Left cardiac atrium (tissue), 4 donors: ENCODE results near the gene PACRGL. TPM values are rescaled to one million over a fixed set of nuclear protein-coding genes. Genes with fewer than 3 reads are reported as not detected.
A peak's percentile ranks its signal among the peaks of the same experiment; 100 is the strongest.

Experiments
- ATAC-seq, 2 donors: fragments of 200-7000 bp; cut with Tn5 transposase; one replicate each; pipeline ENCODE4 v1.9.1; 2020; ENCODE audit warnings: mild to moderate bottlenecking in 2 of 2, moderate library complexity in 2 of 2
- DNase-seq: peaks from one replicate; pipeline ENCODE4 v3.0.0-alpha.2; 2020
- intact Hi-C, 2 donors: fragments of 100-400 bp; cut with DNase I; formaldehyde crosslinking; loops; one replicate each; pipeline versions ENCODE4 v1.14.1 to v1.15.1; 2022 to 2023
- long read RNA-seq: library from polyadenylated mRNA; unstranded; transcript quantifications from one replicate; pipeline ENCODE4 v2.0.0, GENCODE V29; 2021
- total RNA-seq, 2 donors: library from RNA; stranded (reverse); fragmentation: NEBNext Ultra II Directional; extraction: Animal tissue kit (Norgen Biotek cat#: 25700); gene quantifications; one replicate each; pipeline ENCODE4 v1.2.1, GENCODE V29; 2021
- donor health status: DM: no; HTN: yes; CAD: no.
- donor health status: DM: no; HTN: yes; CAD: no; lungs with severe emphysema.
- donor health status: DM: yes; HTN: yes; CAD: no.
- donor health status: Dilated cardiomyopathy.

Gene PACRGL
- 10 to 100 TPM; 10.0 to 11.4 TPM for total RNA-seq
- long read RNA-seq, partial matches to known transcripts = 0 of 1 reads
- long read RNA-seq, other reads (novel, unspliced or antisense) = 1 of 1 reads

DNA sequence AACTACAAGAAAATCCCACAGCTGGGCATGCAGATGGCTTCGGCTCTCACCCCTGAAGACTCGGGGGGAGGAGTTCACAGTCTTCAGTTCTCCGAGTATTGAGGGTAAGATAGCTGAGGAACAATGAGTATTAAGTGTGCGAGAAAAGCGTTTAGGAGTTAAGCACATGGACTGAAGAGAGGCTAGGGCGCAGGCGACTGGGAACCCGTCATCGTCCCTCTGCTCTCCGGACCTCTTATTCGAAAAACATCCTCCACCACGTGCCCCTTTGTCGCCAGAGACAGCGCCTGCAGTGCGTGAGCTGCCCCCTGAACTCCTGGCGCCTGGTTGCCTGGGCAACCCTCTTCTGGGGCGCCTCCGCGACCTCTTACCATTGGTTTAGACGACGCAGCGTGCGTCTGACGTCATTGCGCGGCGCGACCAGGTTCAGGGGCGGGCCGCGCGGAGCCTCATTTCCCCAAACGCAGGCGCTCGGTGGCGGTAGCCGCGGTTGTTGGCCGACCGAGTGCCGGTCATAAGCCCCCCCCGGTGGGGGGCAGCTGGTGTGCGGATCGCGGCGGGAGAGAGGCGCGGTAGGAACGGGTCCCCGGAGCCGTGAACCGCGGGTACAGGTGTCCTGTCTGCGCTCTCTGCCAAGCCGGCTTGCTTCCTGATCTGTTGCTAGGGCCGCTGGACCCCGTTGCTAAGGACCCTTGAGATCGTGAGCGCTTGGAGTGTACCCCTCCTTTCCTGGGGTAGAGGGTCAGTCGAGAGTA is at the start of gene PACRGL:
Gene PACRGL (plus strand): TSS at position 452 of the 755 bp plus-strand sequence. CDS start 4,024 bp downstream, outside the sequence.
- intact Hi-C loops = no loop called here
- peak; percentile 98 for DNase-seq
- peak; percentile 100 for ATAC-seq

DNA sequence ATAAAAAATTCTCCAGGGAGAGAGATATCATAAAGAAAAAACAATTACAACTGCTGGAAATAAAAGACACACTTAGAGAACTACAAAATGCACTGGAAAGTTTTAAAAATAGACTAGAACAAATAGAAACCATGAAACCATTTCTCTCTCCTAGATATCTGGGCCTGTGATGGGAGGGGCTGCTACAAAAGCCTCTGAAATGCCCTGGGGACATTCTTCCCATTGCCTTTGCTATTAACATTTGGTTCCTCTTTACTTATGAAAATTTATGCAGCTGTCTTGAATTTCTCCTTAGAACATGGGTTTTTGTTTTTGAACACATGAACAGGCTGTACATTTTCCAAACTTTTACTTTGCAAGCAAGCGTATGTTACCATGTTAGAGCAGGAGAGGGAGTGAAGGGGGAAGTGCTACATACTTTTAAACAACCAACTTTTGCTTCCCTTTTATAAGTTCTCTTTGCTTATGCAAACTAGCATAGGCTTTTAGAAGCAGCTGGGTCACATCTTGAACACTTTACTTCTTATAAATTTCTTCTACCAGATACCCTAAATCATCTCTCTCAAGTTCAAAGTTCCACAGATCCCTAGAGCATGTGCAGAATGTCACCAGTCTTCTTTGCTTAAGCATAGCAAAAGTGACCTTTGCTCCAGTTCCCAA is 47.9 kb upstream of the PACRGL start:
- DNase-seq = no peak
- no peak for ATAC-seq
- intact Hi-C loops = no loop called here

DNA sequence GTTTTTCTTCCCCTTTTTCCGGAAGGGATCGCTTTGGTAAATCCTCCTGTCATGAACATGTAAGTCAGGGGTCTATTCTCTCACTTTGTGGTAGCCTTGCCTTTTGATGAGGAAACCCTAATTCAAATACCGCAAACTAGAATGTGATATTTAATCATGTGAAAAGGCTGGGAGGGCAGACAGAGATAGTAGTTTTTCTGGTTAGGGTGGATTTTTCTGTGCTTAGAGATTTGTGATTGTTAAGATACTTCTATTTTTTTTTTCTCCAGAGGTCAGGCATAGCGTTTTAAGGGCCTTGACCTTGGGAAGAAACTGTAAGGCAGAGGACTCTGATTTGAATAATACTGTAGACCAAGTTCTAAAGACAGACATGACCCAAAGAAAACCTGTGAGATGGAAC is 41.8 kb upstream of the PACRGL start:
- no peak for ATAC-seq
- intact Hi-C loops = no loop called here

DNA sequence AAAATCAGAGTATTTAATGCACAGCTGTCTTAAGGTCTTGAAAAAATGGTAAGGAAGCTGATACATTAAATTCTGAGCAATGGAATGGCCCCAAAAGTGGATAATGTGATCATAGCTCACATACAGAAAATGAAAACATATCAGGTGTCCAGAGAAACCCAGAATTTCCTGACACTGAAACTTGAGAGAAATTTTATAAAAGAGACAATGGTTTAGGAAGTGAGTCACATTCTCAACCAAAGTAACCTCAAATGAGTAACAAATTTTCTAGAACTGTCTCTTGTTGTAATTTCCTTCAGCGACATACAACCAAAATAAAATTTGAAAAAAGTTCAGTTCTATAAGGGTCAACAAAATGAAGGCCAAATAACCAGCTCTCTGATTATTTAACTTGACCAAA is 37.4 kb upstream of the PACRGL start:
- no peak for ATAC-seq
- intact Hi-C loops = no loop called here
- no peak for DNase-seq

More for the DNA sequence above, 41.8 kb upstream of the PACRGL start:
- no peak for DNase-seq

DNA sequence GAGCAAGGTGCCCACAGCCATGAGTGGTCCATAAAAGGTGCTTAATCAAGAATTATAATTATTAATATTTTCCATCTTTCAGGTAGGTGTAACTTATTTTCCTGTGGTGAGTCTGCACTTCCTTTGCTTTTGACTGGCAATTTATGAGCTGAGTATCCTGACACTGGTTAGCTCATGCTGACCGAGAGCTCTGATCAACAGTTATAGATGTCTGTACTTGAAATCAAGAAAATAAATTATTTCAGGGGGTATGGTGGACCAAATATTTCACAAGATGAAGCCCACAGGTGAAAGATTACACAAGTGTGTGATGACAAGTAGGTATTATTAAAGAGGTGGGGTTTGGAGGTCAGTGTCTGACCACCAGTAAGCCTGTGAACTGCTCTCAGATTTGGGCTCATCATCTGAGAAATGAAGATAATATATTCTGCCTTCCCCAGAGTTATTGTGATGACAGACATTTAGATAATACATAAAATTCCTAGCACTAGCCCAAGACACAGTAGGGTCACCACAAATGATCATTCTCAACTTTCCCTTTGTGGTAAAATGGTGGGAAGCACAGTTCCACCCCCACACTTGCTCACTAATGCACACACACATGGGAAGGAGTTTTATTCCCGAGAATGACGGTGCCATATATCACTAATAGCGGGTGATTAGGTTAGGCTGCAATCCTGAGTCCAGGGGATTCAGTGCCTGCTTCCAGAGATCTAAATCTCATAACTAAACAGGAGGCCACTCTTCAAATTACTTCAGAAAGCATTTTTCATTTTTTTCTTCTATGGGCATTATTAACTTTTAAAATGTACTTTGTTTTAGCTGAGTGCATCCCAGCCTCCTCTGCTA is 34.0 kb upstream of the PACRGL start:
- intact Hi-C loops = no loop called here
- ATAC-seq (no peak), DNase-seq (no peak)

DNA sequence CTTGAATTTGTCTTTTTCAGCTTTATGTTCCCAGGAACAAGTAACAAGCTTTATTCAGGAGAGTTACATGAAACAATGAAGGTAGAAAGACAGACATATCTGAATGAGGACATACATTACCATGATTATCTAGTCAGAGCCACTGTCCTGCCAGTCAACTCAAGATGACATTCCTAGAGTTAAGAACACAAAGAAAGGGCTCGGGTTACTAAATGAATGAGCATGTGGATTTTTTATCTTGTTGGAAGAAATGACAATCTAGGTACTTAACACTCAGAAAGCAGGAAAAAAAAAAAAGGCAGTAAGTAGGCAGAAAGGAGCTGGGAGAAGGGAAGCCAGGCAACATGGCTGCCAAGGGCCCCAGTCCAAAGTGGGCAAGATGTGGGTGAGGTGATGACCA is 28.0 kb upstream of the PACRGL start:
- DNase-seq (no peak), ATAC-seq (no peak)
- intact Hi-C loops = no loop called here

DNA sequence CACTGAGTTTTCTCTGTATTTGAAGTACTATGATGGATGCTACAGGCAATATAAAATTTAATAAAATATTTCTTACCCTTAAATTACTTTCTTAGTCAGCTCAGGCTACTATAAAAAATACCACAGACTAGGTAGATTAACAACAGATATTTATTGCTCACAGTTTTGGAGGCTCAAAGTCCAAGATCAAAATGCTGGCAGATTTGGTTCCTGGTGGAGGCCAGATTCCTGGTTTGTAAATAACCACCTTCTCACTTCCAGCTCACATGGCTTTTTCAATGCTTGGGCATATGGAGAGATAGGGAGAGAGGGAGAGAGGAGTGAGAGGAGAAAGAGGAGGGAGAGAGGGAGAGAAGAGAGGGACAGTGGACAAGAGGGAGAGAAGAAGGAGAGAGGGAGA is 24.5 kb upstream of the PACRGL start:
- intact Hi-C loops = no loop called here
- ATAC-seq (no peak), DNase-seq (no peak)

DNA sequence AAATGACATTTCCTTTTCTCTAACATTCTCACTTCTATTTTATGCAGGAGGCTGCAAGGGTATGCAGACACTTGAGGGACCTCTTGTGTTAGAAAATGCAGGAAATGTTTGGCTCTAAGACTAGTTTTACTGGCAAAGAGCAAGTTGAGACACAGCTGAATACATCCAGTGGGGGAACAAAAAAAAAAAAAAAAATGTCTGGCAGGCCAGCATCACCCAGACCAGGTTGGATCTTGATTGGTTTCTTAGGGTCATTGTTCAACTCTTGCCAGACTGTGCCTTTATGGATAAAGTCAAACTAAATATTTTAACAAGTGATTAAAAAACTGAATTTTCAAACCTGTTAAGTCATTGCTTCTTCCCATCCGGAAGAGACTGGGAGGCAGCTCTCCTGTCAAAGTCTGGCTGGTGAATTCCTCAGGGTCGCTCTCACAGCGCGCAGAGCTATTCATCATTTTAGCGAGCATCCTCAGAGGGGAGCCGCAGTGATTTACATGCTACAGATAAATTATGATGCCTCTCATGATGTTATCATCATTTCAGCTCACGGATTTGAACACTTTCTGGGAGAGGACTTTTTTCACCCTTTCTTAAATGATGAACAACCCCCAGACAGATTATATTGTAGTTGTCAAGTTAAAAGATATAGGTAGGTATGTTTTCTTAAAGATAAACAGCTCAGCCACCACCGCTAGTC is 23.6 kb upstream of the PACRGL start:
- intact Hi-C loops = no loop called here
- DNase-seq (no peak), ATAC-seq (no peak)

DNA sequence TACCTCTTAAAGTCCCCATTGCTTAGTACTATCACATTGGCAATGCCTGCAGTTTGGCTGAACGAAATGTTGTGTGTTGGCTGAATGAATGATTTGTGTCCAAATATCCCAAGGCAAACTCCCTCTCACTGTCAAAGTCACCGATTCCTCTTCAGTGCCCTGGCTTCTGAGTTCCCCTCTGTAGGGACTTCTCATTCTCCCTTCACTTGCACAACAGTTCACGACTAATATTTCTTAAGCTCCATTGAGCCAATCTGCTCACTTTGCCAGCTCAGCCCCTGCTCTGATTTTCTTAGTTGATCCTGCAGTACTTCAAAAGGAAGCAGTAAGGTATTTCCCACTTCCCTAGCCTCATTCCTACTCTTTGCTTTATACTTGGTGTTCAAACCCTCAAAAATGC is 21.9 kb upstream of the PACRGL start:
- ATAC-seq (no peak), DNase-seq (no peak)
- intact Hi-C loops = no loop called here

DNA sequence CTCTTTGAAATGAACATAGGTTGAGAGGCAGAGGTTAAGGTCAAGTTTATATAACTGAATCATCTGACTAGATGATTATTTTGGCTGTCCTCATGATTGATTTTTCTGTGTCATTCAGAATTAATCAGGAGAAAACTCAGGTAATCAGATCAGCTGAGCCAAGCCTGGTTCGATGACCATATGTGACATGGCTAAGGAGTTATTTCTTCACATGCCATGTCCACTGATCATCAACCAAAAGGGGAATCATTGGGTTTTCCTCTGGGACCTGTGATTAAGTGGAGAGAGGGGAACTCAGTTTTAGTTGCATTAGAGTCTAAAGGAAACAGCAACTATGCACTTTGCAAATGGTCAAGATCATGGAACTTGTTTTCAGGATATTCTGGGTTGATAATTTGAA is 20.3 kb upstream of the PACRGL start:
- no peak for ATAC-seq
- intact Hi-C loops = loop anchor here in 1 of 2 donors (10.0 kb wide), 2 partner anchors 1455 to 1995 kb away; no protein-coding TSS in a partner anchor
- DNase-seq = no peak

DNA sequence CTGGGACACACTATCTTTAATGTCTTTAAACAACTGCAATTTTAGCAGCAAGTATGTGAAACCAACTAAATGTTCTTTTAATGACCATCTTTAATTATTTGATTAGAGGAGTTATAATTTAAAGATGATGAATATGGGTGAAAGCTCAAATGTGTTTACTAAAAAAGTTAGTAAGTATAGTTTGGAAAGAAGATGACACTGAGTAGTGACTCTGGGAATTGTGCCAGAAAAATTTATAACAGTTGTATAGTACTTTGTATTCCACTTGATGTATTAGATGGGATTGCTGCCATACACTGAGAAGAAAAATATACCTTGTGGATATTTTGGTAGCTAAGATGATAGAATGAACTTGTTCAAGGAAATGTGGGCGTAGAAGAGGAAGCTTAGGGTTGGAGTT is 19.5 kb upstream of the PACRGL start:
- ATAC-seq = no peak
- DNase-seq = no peak
- intact Hi-C loops = loop anchor here in 1 of 2 donors (10.0 kb wide), 2 partner anchors 1456 to 1996 kb away; no protein-coding TSS in a partner anchor

DNA sequence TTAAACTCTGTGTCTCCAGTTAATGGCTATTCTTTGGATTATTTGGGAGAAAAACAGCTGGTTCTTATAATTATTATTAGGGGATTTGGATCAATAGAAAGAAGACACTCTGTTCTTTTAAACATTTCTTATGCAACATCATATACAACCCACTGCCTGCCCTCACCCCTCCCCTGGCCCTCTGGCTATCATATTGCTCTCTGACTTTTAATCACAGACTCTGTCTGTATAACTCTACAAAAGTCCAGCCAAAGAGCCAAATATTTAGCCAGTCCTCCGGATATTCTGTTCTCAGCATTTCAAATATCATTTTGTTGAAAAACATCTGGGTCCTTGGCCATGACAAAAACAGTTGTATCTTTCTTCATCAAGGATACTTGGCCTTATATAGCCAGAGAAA is 19.0 kb upstream of the PACRGL start:
- ATAC-seq (no peak), DNase-seq (no peak)
- intact Hi-C loops = loop anchor here in 1 of 2 donors (10.0 kb wide), 2 partner anchors 1456 to 1996 kb away; no protein-coding TSS in a partner anchor

DNA sequence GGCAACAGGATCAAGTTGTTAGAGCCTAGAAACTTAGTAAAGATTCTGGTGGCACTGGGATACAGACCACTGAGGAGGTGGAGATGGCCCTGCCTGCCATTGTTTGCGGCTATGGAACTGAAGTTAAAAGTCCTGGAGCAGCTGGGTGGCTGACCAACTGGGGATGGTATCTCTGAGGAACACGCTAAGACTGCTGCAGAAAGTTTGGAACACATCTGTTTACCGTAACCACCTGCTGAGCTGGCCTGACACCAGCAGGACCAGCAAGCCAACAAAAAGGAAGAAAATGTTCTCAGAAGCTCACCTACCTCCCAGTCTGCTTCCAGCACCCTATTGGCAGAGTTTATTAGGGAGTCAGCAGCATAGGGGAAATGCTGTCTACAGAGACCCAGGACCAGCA is 17.4 kb upstream of the PACRGL start:
- intact Hi-C loops = loop anchor here in 1 of 2 donors (10.0 kb wide), 2 partner anchors 1458 to 1998 kb away; no protein-coding TSS in a partner anchor

DNA sequence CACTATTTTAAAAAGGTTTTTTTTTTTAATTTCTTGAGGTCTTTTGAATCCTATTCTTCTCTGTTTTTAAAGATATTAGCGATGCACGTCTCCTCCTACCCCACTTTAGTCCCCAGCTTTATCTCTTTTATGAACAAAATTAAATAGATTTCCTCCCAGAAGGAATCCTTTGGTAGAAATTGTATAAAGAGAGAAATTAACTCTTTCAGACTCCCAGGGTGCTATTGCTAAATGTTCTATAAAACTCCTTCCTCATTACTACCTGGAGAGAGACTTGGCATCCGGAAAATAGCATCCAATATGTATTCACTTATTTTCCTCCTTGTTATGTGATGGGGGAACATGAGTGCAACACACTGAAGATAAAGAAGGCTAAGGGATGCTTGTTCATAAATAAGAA is 16.5 kb upstream of the PACRGL start:
- ATAC-seq (no peak), DNase-seq (no peak)
- intact Hi-C loops = loop anchor here in 1 of 2 donors (2.0 to 10.0 kb wide), 3 partner anchors 263 to 1999 kb away; no protein-coding TSS in a partner anchor

More for the DNA sequence above, 17.4 kb upstream of the PACRGL start:
- ATAC-seq (no peak), DNase-seq (no peak)

DNA sequence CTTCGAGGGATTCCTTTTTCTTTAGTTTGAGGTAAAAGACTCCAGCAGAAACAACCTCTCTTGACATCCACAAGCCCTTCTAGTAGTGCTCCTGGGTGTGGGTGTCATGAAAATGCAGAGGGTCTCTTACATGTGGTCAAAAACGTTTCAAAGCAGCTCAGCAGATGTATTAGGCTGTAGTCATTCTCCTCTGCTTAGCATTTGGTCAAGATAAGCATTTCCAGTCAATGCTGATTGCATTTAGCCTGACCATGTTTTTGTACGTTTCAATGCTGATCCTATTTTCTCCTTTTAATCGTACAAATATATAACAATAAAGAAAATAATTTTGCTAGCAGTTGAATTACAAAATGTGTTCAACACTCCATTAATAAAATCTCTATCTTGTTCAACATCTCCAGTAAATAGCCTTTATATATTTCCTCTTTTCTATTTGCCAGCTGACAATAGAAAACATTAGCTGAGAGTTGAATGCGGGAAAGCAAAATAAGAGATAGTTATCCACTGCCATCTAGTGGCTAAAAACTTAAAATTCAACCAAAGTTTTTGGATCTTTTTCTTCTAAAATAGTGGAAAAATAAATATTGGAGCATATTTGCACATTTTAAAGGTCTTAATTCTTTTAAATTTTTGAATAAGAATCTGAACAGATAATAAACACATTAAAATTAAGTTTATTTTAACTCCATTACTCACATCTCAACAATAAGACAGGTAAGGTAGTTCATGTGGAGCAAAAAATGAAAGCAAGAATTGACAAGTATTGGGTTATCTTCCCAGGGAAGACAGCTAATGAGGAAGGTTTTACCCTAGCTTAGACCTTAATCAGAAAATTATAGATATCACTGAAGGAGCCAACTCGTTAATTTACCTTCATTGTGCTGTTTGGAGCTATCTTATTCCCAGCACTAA is 15.2 kb upstream of the PACRGL start:
- ATAC-seq (no peak), DNase-seq (no peak)
- intact Hi-C loops = loop anchor here in 1 of 2 donors (2.0 to 10.0 kb wide), 3 partner anchors 264 to 2000 kb away; no protein-coding TSS in a partner anchor

DNA sequence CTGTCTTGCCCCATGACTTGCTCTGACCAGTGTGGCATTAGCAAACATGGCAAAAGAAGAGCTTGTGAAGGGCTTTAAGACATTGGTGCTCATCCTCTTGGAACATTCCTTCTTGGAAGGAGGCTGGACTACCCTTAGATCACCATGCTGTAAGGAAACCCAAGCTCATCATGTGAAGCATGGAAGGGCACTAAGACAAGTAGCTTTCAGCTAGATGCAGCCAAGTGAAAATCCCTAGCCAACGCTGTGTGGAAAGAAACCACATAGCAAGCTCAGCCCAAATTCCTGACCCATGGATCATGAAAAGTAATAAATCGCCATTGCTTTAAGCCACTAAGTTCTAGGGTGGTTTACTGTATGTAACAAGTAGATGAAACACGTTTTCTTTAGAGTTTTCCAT is 12.4 kb upstream of the PACRGL start:
- no peak for DNase-seq
- intact Hi-C loops = loop anchor here in 1 of 2 donors (10.0 kb wide), 2 partner anchors 1463 to 2003 kb away; no protein-coding TSS in a partner anchor
- ATAC-seq = no peak

DNA sequence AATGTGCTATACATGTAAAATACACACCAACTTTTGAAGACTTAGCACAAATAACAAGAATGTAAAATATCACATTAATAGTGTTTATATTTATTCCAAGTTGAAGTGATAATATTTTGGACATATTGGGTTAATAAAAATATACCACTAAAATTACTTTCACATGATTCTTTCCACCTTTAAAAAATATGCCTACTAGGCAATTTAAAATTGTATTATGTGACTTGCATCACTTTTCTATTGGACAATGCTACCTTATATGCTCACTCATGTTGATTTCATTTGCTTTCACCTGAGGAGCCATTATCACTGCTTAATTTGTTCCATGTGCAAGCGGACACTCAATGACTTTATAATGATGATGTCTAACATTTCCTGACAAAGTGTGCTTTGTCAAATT is 3.4 kb upstream of the PACRGL start:
- DNase-seq (no peak), ATAC-seq (no peak)
- intact Hi-C loops = no loop called here

DNA sequence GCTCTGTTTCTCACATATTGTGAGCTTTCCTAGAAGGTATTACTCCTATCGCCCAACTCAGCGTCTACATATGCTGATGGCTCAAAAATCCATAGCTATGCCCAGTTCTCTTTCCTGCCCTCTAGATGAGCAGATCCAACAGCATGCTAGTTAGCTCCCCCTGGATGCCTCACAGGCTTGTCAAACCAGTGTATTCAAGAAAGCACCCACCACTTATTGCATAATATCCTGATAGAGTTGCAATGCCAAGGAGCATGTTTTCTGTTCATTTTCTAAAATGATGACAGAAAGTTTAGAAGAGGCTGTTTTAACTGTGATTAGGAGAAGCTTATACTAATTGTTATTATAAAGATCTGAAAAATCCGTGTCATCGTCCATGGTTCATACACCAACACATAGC is 1.9 kb upstream of the PACRGL start:
- intact Hi-C loops = no loop called here
- ATAC-seq (no peak), DNase-seq (no peak)
